Mucosa of descending colon (tissue), 3 donors: ENCODE results near the gene DAGLB. TPM values are rescaled to one million over a fixed set of nuclear protein-coding genes. Genes with fewer than 3 reads are reported as not detected.

Source experiments
- ATAC-seq: fragments of 200-7000 bp; cut with Tn5 transposase; one replicate; pipeline ENCODE4 v1.9.1; 2020; ENCODE audit warnings: mild to moderate bottlenecking, moderate library complexity
- DNase-seq, 3 donors: peaks; one replicate each; pipeline ENCODE4 v3.0.0-alpha.2; 2020
- H3K36me3 ChIP-seq: fragments of 200-600 bp; one replicate; pipeline ENCODE4 v1.8.0; 2021; ENCODE audit warnings: low read depth, mild to moderate bottlenecking
- H3K4me1 ChIP-seq: fragments of 200-600 bp; one replicate; pipeline ENCODE4 v1.8.0; 2021; ENCODE audit warnings: low read depth, mild to moderate bottlenecking
- H3K4me3 ChIP-seq: fragments of 200-600 bp; one replicate; pipeline ENCODE4 v1.8.0; 2021; ENCODE audit warnings: mild to moderate bottlenecking
- H3K9me3 ChIP-seq: fragments of 200-600 bp; one replicate; pipeline ENCODE4 v1.8.0; 2021; ENCODE audit warnings: mild to moderate bottlenecking
- CTCF ChIP-seq: fragments of 200-600 bp; IDR thresholded peaks from one replicate; pipeline ENCODE4 v1.8.0; 2022; ENCODE audit warnings: antibody characterized with exemption, mild to moderate bottlenecking
- intact Hi-C, 2 donors: fragments of 100-400 bp; cut with DNase I in 1 of 2; cut with micrococcal nuclease in 1 of 2; formaldehyde crosslinking; loops; one replicate each; pipeline versions ENCODE4 v1.11.0 to v1.11.1; 2022; cut with DNase I, micrococcal nuclease
- total RNA-seq, 3 donors: library from RNA; stranded (reverse); fragmentation: NEBNext Ultra II Directional in 2 of 3; extraction: Animal tissue kit (Norgen Biotek cat#: 25700) in 2 of 3; gene quantifications; one replicate each; pipeline versions ENCODE4 v1.2.1 to v1.2.4, GENCODE V29; 2021 to 2023
- donor health status: DM: no; HTN: no; CAD: no; lungs with moderate emphysema.
- donor health status: DM: no; HTN: no; CAD: no.
- donor health status: DM: no; HTN: yes; CAD: no.

The DAGLB gene
- total RNA-seq, 3 donors from 2014 or later = 18.4 to 25.4 (median 20.3) TPM

- H3K4me1 ChIP-seq = no peaks in the 10 kb centered on the region
- no peak for TF ChIP-seq CTCF
- H3K4me3 ChIP-seq = no peak overlapping the region
- H3K9me3 ChIP-seq = no peaks in the 10 kb centered on the region
- no peaks in the 10 kb centered on the region for H3K36me3 ChIP-seq
- ATAC-seq (peak; percentile 69), DNase-seq (peak; percentile 40 to 67 (median 53))
- intact Hi-C loops = no loop called here
Observed at GRCh38 chr7:6423942-6424701, 23.6 kb downstream of the DAGLB start.

- DNase-seq = no peak
Observed at GRCh38 chr7:6422926-6423632, 24.7 kb downstream of the DAGLB start.

GRCh38 chr7:6422095-6422494 is 25.7 kb downstream of the DAGLB start:
- Histone ChIP-seq H3K4me3 (no peak overlapping the region), H3K9me3 (no peaks in the 10 kb centered on the region), H3K4me1 (no peaks in the 10 kb centered on the region), H3K36me3 (no peaks in the 10 kb centered on the region)
- intact Hi-C loops = no loop called here
- ATAC-seq (no peak), DNase-seq (no peak)
- no peak for TF ChIP-seq CTCF

More at GRCh38 chr7:6422926-6423632, 24.7 kb downstream of the DAGLB start:
- Histone ChIP-seq H3K36me3 (no peaks in the 10 kb centered on the region), H3K9me3 (no peaks in the 10 kb centered on the region), H3K4me3 (no peak overlapping the region), H3K4me1 (no peaks in the 10 kb centered on the region)
- no peak for TF ChIP-seq CTCF
- intact Hi-C loops = no loop called here
- ATAC-seq = peak; percentile 17

GRCh38 chr7:6420680-6421079 is 27.1 kb downstream of the DAGLB start:
- peaks cover 4% of the 10 kb centered on the region for H3K36me3 ChIP-seq

GRCh38 chr7:6419310-6419773 is 28.4 kb downstream of the DAGLB start:
- no peaks in the 10 kb centered on the region for H3K4me1 ChIP-seq
- ATAC-seq (no peak), DNase-seq (no peak)
- no peaks in the 10 kb centered on the region for H3K9me3 ChIP-seq
- peaks cover 4% of the 10 kb centered on the region for H3K36me3 ChIP-seq
- intact Hi-C loops = no loop called here
- H3K4me3 ChIP-seq = no peak overlapping the region
- no peak for TF ChIP-seq CTCF

More at GRCh38 chr7:6420680-6421079, 27.1 kb downstream of the DAGLB start:
- no peaks in the 10 kb centered on the region for H3K9me3 ChIP-seq
- TF ChIP-seq CTCF = no peak
- H3K4me3 ChIP-seq = no peak overlapping the region
- no peak for ATAC-seq
- intact Hi-C loops = no loop called here
- no peaks in the 10 kb centered on the region for H3K4me1 ChIP-seq
- DNase-seq = no peak
